B cell (primary cell): ENCODE data around the gene ADSS2. TPM values are rescaled to one million over a fixed set of nuclear protein-coding genes. Genes with fewer than 3 reads are reported as not detected.

Experiments
- ATAC-seq: fragments of 200-7000 bp; cut with Tn5 transposase; one replicate; pipeline ENCODE4 v1.10.0; 2021; ENCODE audit warnings: low read depth, mild to moderate bottlenecking, moderate number of reproducible peaks, moderate library complexity
- CTCF ChIA-PET: fragments of 350-600 bp; sonication (Branson Sonifier 250); formaldehyde crosslinking; loops from one replicate; lab custom pipeline; 2021; ENCODE audit warnings: antibody characterized with exemption, inconsistent platforms; lab: Charles Lee
- POLR2A ChIA-PET: fragments of 350-600 bp; sonication (Branson Sonifier 250); formaldehyde crosslinking; loops from one replicate; lab custom pipeline; 2021; ENCODE audit warnings: antibody characterized with exemption; lab: Charles Lee
- DNase-seq: peaks from one replicate; pipeline ENCODE4 v3.0.0; 2013
- H2AFZ ChIP-seq: 2 replicates; pipeline ENCODE4 v1.6.1; 2012; ENCODE audit warnings: mild to moderate bottlenecking, low read depth, low read length; ENCODE audit not compliant: insufficient read depth, poor library complexity, severe bottlenecking
- H3K27ac ChIP-seq, 2 donors: 1 replicate in 1 of 2; 2 replicates in 1 of 2; pipeline ENCODE4 v1.5.1; 2012 to 2013; ENCODE audit warnings: low read length in 2 of 2, mild to moderate bottlenecking in 2 of 2, moderate library complexity in 1 of 2
- H3K27me3 ChIP-seq, 4 experiments: fragments of 200-600 bp in 1 of 4; sonication (generic) in 1 of 4; replicated peaks in 1 of 4; 1 replicate in 2 of 4; 2 replicates in 2 of 4; pipeline versions ENCODE4 v1.6.1 to v1.7.0; 2013 to 2016; ENCODE audit warnings: low read length in 3 of 4, mild to moderate bottlenecking in 2 of 4, mixed read lengths in 1 of 4, moderate library complexity in 1 of 4; ENCODE audit not compliant: insufficient read depth in 4 of 4, control insufficient read depth in 3 of 4; ENCODE audit errors: control extremely low read depth in 1 of 4
- H3K36me3 ChIP-seq, 2 experiments: replicated peaks in 1 of 2; 1 replicate in 1 of 2; 2 replicates in 1 of 2; pipeline versions ENCODE4 v1.6.1 to v1.7.1; 2013; ENCODE audit warnings: low read length in 1 of 2; ENCODE audit not compliant: insufficient read depth in 2 of 2, control insufficient read depth in 1 of 2; ENCODE audit errors: control extremely low read depth in 1 of 2, extremely low read depth in 1 of 2
- H3K4me1 ChIP-seq, 2 donors: fragments of 200-600 bp in 1 of 2; sonication (generic) in 1 of 2; 1 replicate in 1 of 2; 2 replicates in 1 of 2; pipeline versions ENCODE4 v1.5.1 to v1.6.1; 2013 to 2017; ENCODE audit warnings: low read length in 2 of 2; ENCODE audit not compliant: control insufficient read depth in 2 of 2, insufficient read depth in 2 of 2
- H3K4me2 ChIP-seq: replicated peaks from 2 replicates; pipeline ENCODE3; 2012; ENCODE audit warnings: mild to moderate bottlenecking, low read depth, low read length; ENCODE audit not compliant: poor library complexity, severe bottlenecking
- H3K4me3 ChIP-seq, 5 experiments: fragments of 200-600 bp in 1 of 5; sonication (generic) in 1 of 5; 1 replicate in 3 of 5; 2 replicates in 2 of 5; pipeline versions ENCODE4 v1.5.1 to v1.7.0; 2011 to 2016; ENCODE audit warnings: low read length in 4 of 5, mild to moderate bottlenecking in 4 of 5, low read depth in 2 of 5, control low read depth in 1 of 5, moderate library complexity in 1 of 5; ENCODE audit not compliant: insufficient read depth in 1 of 5; ENCODE audit errors: control extremely low read depth in 1 of 5, extremely low read depth in 1 of 5
- H3K79me2 ChIP-seq: fragments of 200-600 bp; sonication (generic); one replicate; pipeline ENCODE4 v1.6.0; 2016; ENCODE audit warnings: low read length; ENCODE audit not compliant: control insufficient read depth, insufficient read depth
- H3K9ac ChIP-seq: fragments of 200-600 bp; sonication (generic); 2 replicates; pipeline ENCODE4 v1.6.1; 2017; ENCODE audit warnings: mild to moderate bottlenecking, low read length, moderate library complexity
- H3K9me3 ChIP-seq, 3 donors: one replicate each; pipeline versions ENCODE4 v1.6.1 to v1.7.1; 2013; ENCODE audit warnings: low read length in 2 of 3; ENCODE audit not compliant: control insufficient read depth in 2 of 3, insufficient read depth in 1 of 3; ENCODE audit errors: control extremely low read depth in 1 of 3
- H4K20me1 ChIP-seq: 2 replicates; pipeline ENCODE4 v1.6.0; 2012; ENCODE audit warnings: mild to moderate bottlenecking, low read length; ENCODE audit not compliant: insufficient read depth, control insufficient read depth, poor library complexity, severe bottlenecking
- H3K27ac Mint-ChIP-seq: one replicate; pipeline ENCODE4 v1.8.0; 2021; ENCODE audit warnings: mixed read lengths
- H3K27me3 Mint-ChIP-seq: one replicate; pipeline ENCODE4 v1.8.0; 2021; ENCODE audit warnings: mixed read lengths
- H3K4me1 Mint-ChIP-seq: one replicate; pipeline ENCODE4 v1.8.0; 2021; ENCODE audit warnings: mixed read lengths
- H3K4me3 Mint-ChIP-seq: one replicate; pipeline ENCODE4 v1.8.0; 2021; ENCODE audit warnings: mixed read lengths
- H3K9me3 Mint-ChIP-seq: one replicate; pipeline ENCODE4 v1.8.0; 2022; ENCODE audit warnings: mixed read lengths; ENCODE audit not compliant: insufficient read depth
- CTCF ChIP-seq: fragments of 200-600 bp; IDR thresholded peaks from one replicate; pipeline ENCODE4 v1.8.0; 2022; ENCODE audit warnings: antibody characterized with exemption, mild to moderate bottlenecking
- EZH2 ChIP-seq: IDR thresholded peaks from 2 replicates; pipeline ENCODE4 v1.6.1; 2012; ENCODE audit warnings: borderline replicate concordance, low read depth, mild to moderate bottlenecking, moderate library complexity, low read length; ENCODE audit not compliant: insufficient read depth, poor library complexity, severe bottlenecking
- WGBS: methylation state at CpG from one replicate; pipeline ENCODE4 v1.1.5; 2013; ENCODE audit warnings: missing lambda C conversion rate; ENCODE audit not compliant: insufficient coverage; 5-methylcytosine and 5-hydroxymethylcytosine counted together
- intact Hi-C: fragments of 100-400 bp; cut with micrococcal nuclease; formaldehyde crosslinking; loops from one replicate; pipeline ENCODE4 v1.10.0; 2022
- polyA plus RNA-seq: library from polyadenylated mRNA; depleted of rRNA; stranded (reverse); fragments of >200 nt; gene quantifications from 2 replicates; pipeline ENCODE4 v1.2.3, GENCODE V29; 2012
- total RNA-seq, 2 donors: library from RNA; stranded (reverse); fragments of 120-200 nt in 1 of 2; gene quantifications; 1 replicate in 1 of 2; 2 replicates in 1 of 2; pipeline versions ENCODE4 v1.2.3 to v1.2.4, GENCODE V29; 2013 to 2022

Gene ADSS2
- total and polyA plus RNA-seq, 2 donors (not counting 1 experiment from before 2014, with no cell fraction given), result 13.0 to 48.4 TPM

- ATAC-seq, result no peak
- no peak overlapping the region for H3K27ac Mint-ChIP-seq
- H3K4me3 Mint-ChIP-seq, result no peak overlapping the region
- DNase-seq, result no peak
- H3K27me3 Mint-ChIP-seq, result no peaks in the 10 kb centered on the region
- ChIA-PET POLR2A (no interaction called here), CTCF (no interaction called here)
- H3K4me1 ChIP-seq, result peaks cover 6 to 7% of the 10 kb centered on the region in 2 donors
- no peak overlapping the region for H3K4me2 ChIP-seq
- H3K79me2 ChIP-seq, result peaks cover 99% of the 10 kb centered on the region
- no peak overlapping the region for H3K4me3 ChIP-seq
- intact Hi-C loops, result no loop called here
- peaks cover 3 to 10% of the 10 kb centered on the region in 2 experiments for H3K36me3 ChIP-seq
- 90% methylated on average over 1 of the region's 1 CpG for whole genome bisulfite sequencing
- H3K9ac ChIP-seq, result no peak overlapping the region
- H3K9me3 ChIP-seq, result no peaks in the 10 kb centered on the region
- TF ChIP-seq EZH2 (no peak), CTCF (no peak)
- peaks cover 54% of the 10 kb centered on the region for H4K20me1 ChIP-seq
- no peaks in the 10 kb centered on the region for H3K9me3 Mint-ChIP-seq
- H3K27me3 ChIP-seq, result no peaks in the 10 kb centered on the region
- no peak overlapping the region for H3K27ac ChIP-seq
- H3K4me1 Mint-ChIP-seq, result peaks cover 46% of the 10 kb centered on the region
- H2AFZ ChIP-seq, result no peak overlapping the region
Observed at GRCh38 chr1:244444854-244445253, 6.9 kb downstream of the ADSS2 start.

GRCh38 chr1:244442850-244443249 lies 8.9 kb downstream of the ADSS2 start:
- peaks cover 3% of the 10 kb centered on the region in 2 donors for H3K4me1 ChIP-seq
- no peak for TF ChIP-seq CTCF
- no peak for TF ChIP-seq EZH2
- intact Hi-C loops, result no loop called here
- Mint-ChIP-seq H3K9me3 (no peaks in the 10 kb centered on the region), H3K27ac (no peak overlapping the region), H3K4me3 (no peak overlapping the region), H3K27me3 (no peaks in the 10 kb centered on the region), H3K4me1 (peaks cover 34% of the 10 kb centered on the region)
- no peak overlapping the region for H3K4me2 ChIP-seq
- peaks cover 90% of the 10 kb centered on the region for H3K79me2 ChIP-seq
- H2AFZ ChIP-seq, result no peak overlapping the region
- no peaks in the 10 kb centered on the region for H3K27me3 ChIP-seq
- ChIA-PET POLR2A (no interaction called here), CTCF (no interaction called here)
- H3K9ac ChIP-seq, result no peak overlapping the region
- H3K9me3 ChIP-seq, result no peaks in the 10 kb centered on the region
- no peak overlapping the region for H3K27ac ChIP-seq
- DNase-seq (no peak), ATAC-seq (no peak)
- H4K20me1 ChIP-seq, result peaks cover 69% of the 10 kb centered on the region
- no CpG with 5 or more reads among the region's 2 CpGs for WGBS
- H3K4me3 ChIP-seq, result no peak overlapping the region
- H3K36me3 ChIP-seq, result peaks cover 3 to 7% of the 10 kb centered on the region in 2 experiments
